ENCODE measurements around the gene FERMT3.

DNA sequence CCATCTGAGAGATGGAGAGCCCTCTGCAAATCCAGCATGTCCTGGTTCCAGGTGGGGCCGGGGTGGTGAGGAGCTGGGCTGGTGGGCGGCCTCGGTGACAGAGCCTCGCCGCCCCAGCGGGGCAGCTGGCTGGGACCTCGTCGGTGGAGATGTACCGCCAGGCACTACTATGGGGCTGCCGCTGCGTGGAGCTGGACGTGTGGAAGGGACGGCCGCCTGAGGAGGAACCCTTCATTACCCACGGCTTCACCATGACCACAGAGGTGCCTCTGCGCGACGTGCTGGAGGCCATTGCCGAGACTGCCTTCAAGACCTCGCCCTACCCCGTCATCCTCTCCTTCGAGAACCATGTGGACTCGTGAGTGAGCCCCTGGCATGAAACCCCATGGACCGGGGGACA lies 51.8 kb downstream of the FERMT3 start:
- TF ChIP-seq, protein P1, sequence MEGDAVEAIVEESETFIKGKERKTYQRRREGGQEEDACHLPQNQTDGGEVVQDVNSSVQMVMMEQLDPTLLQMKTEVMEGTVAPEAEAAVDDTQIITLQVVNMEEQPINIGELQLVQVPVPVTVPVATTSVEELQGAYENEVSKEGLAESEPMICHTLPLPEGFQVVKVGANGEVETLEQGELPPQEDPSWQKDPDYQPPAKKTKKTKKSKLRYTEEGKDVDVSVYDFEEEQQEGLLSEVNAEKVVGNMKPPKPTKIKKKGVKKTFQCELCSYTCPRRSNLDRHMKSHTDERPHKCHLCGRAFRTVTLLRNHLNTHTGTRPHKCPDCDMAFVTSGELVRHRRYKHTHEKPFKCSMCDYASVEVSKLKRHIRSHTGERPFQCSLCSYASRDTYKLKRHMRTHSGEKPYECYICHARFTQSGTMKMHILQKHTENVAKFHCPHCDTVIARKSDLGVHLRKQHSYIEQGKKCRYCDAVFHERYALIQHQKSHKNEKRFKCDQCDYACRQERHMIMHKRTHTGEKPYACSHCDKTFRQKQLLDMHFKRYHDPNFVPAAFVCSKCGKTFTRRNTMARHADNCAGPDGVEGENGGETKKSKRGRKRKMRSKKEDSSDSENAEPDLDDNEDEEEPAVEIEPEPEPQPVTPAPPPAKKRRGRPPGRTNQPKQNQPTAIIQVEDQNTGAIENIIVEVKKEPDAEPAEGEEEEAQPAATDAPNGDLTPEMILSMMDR (IDR thresholded peaks at IDR 0.05 in 4 of 5, conservative IDR thresholded peaks at IDR 0.05 in 1 of 5) = no peak
- TF ChIP-seq POLR2A (IDR thresholded peaks at IDR 0.05) = no peak

All from gastrocnemius medialis (tissue), 4 donors.